Nephron (organoid): ENCODE measurements around the gene NCOA7.
"Not testable (repeated sequence)": the region's sequence is repeated elsewhere in the genome, so short reads cannot be mapped to it uniquely, and the experiment has no call there.

Source experiments
- H3K27ac Mint-ChIP-seq, 3 experiments: 2 replicates each; pipeline ENCODE4 v1.8.0; 2020; ENCODE audit warnings: mixed read lengths in 3 of 3, mild to moderate bottlenecking in 2 of 3, moderate library complexity in 1 of 3
- H3K27me3 Mint-ChIP-seq: 2 replicates; pipeline ENCODE4 v1.8.0; 2021; ENCODE audit warnings: low read depth, mild to moderate bottlenecking, moderate library complexity, mixed read lengths
- H3K36me3 Mint-ChIP-seq: 2 replicates; pipeline ENCODE4 v1.8.0; 2020; ENCODE audit warnings: low read depth, mixed read lengths
- H3K4me1 Mint-ChIP-seq: 2 replicates; pipeline ENCODE4 v1.8.0; 2020; ENCODE audit warnings: mixed read lengths
- H3K4me3 Mint-ChIP-seq, 3 experiments: 2 replicates each; pipeline ENCODE4 v1.8.0; 2020; ENCODE audit warnings: mild to moderate bottlenecking in 3 of 3, mixed read lengths in 3 of 3, moderate library complexity in 2 of 3
- H3K9me3 Mint-ChIP-seq: 2 replicates; pipeline ENCODE4 v1.8.0; 2020; ENCODE audit warnings: mixed read lengths
- CTCF ChIP-seq, 3 experiments: fragments of 200-600 bp; sonication (generic); IDR thresholded peaks; one replicate each; pipeline ENCODE4 v1.5.0; 2021; ENCODE audit warnings: antibody characterized with exemption in 3 of 3; ENCODE audit not compliant: unreplicated experiment in 3 of 3

The NCOA7 gene

GRCh38 chr6:125764121-125764671, 26.6 kb upstream of the NCOA7 start:
- no peak overlapping the region for H3K4me3 Mint-ChIP-seq
- H3K9me3 Mint-ChIP-seq: no peaks in the 10 kb centered on the region
- no peak for TF ChIP-seq CTCF (IDR thresholded peaks at IDR 0.05; ENCODE audit: unreplicated experiment in 3 of 3)
- peaks cover 3% of the 10 kb centered on the region for H3K27me3 Mint-ChIP-seq
- H3K27ac Mint-ChIP-seq: no peak overlapping the region
- H3K36me3 Mint-ChIP-seq: peaks cover 7% of the 10 kb centered on the region
- H3K4me1 Mint-ChIP-seq: no peaks in the 10 kb centered on the region

- Mint-ChIP-seq H3K27ac (no peak overlapping the region), H3K4me1 (no peaks in the 10 kb centered on the region), H3K36me3 (peaks cover 3% of the 10 kb centered on the region), H3K4me3 (no peak overlapping the region), H3K9me3 (no peaks in the 10 kb centered on the region), H3K27me3 (peaks cover 3% of the 10 kb centered on the region)
- TF ChIP-seq CTCF (IDR thresholded peaks at IDR 0.05; ENCODE audit: unreplicated experiment in 3 of 3): no peak
Measured at GRCh38 chr6:125765944-125766343, 24.8 kb upstream of the NCOA7 start.

- peaks cover under 1% of the 10 kb centered on the region for H3K36me3 Mint-ChIP-seq
- H3K9me3 Mint-ChIP-seq: no peaks in the 10 kb centered on the region
- H3K4me3 Mint-ChIP-seq: no peak overlapping the region
- peaks cover 3% of the 10 kb centered on the region for H3K27me3 Mint-ChIP-seq
- TF ChIP-seq CTCF (IDR thresholded peaks at IDR 0.05; ENCODE audit: unreplicated experiment in 3 of 3): no peak
- H3K4me1 Mint-ChIP-seq: no peaks in the 10 kb centered on the region
- H3K27ac Mint-ChIP-seq: no peak overlapping the region
Measured at GRCh38 chr6:125766641-125767040, 24.1 kb upstream of the NCOA7 start.

- H3K4me1 Mint-ChIP-seq: no peaks in the 10 kb centered on the region
Measured at GRCh38 chr6:125769147-125769783, 21.5 kb upstream of the NCOA7 start.

GRCh38 chr6:125773387-125774341, 17.1 kb upstream of the NCOA7 start:
- TF ChIP-seq CTCF (IDR thresholded peaks at IDR 0.05; ENCODE audit: unreplicated experiment in 3 of 3): no peak
- H3K4me3 Mint-ChIP-seq: no peak overlapping the region
- H3K27ac Mint-ChIP-seq: no peak overlapping the region
- no peaks in the 10 kb centered on the region for H3K36me3 Mint-ChIP-seq
- peaks cover 4% of the 10 kb centered on the region for H3K27me3 Mint-ChIP-seq
- H3K9me3 Mint-ChIP-seq: no peaks in the 10 kb centered on the region
- H3K4me1 Mint-ChIP-seq: peaks cover 4% of the 10 kb centered on the region

More at GRCh38 chr6:125769147-125769783, 21.5 kb upstream of the NCOA7 start:
- Mint-ChIP-seq H3K9me3 (no peaks in the 10 kb centered on the region), H3K27me3 (no peaks in the 10 kb centered on the region), H3K36me3 (no peaks in the 10 kb centered on the region), H3K4me3 (no peak overlapping the region), H3K27ac (no peak overlapping the region)
- TF ChIP-seq CTCF (IDR thresholded peaks at IDR 0.05; ENCODE audit: unreplicated experiment in 3 of 3): no peak

GRCh38 chr6:125776107-125776826, 14.5 kb upstream of the NCOA7 start:
- not testable (repeated sequence) for H3K27me3 Mint-ChIP-seq, H3K36me3 Mint-ChIP-seq
- peak overlapping the region; percentile 84 to 89 (median 85) for H3K27ac Mint-ChIP-seq

More at GRCh38 chr6:125776107-125776826, 14.5 kb upstream of the NCOA7 start:
- peak overlapping the region in 1 of 3 experiments; percentile 12 for H3K4me3 Mint-ChIP-seq
- H3K9me3 Mint-ChIP-seq, H3K4me1 Mint-ChIP-seq: not testable (repeated sequence)
